Measurements from ENCODE around the gene NUTF2.

NUTF2 gene

GRCh38 chr16:67855789-67856188, 9.1 kb downstream of the NUTF2 start:
- H3K27me3 ChIP-seq (ENCODE audit: control insufficient read depth in 3 of 3, insufficient read depth in 3 of 3, low read depth in 1 of 3, low read length in 3 of 3), result no peaks in the 10 kb centered on the region
- peaks cover 0 to 3% of the 10 kb centered on the region in 2 donors for H3K4me1 ChIP-seq (ENCODE audit: control insufficient read depth in 2 of 2, insufficient read depth in 1 of 2, low read depth in 1 of 2, low read length in 2 of 2)
- H3K9ac ChIP-seq (ENCODE audit: low read depth, low read length, poor library complexity), result no peak overlapping the region
- peaks cover 16% of the 10 kb centered on the region for H3K79me1 ChIP-seq (ENCODE audit: low read depth, low read length)
- peaks cover 5 to 76% of the 10 kb centered on the region in 2 donors for H3K36me3 ChIP-seq (replicated peaks in 1 of 2; ENCODE audit: control insufficient read depth in 2 of 2, insufficient read depth in 2 of 2, low read length in 2 of 2)
- H2BK120ac ChIP-seq (ENCODE audit: low read depth, low read length), result no peak overlapping the region
- H3K4me2 ChIP-seq (ENCODE audit: insufficient read depth, low read length, poor library complexity, severe bottlenecking), result no peak overlapping the region
- no peak for DNase-seq (ENCODE audit: low spot score)
- H3K9me3 ChIP-seq (replicated peaks in 1 of 2; ENCODE audit: control insufficient read depth in 2 of 2, insufficient read depth in 1 of 2, low read depth in 1 of 2, low read length in 2 of 2), result no peaks in the 10 kb centered on the region
- H4K91ac ChIP-seq (ENCODE audit: low read depth, low read length, poor library complexity), result no peak overlapping the region
- H2AFZ ChIP-seq (ENCODE audit: low read length), result no peak overlapping the region
- WGBS, 2 donors (ENCODE audit: extremely low coverage in 2 of 2, insufficient read length in 2 of 2, insufficient replicate concordance in 1 of 2), result no CpG with 5 or more reads among the region's 10 CpGs
- H3K4me3 ChIP-seq (ENCODE audit: low read length in 2 of 2), result no peak overlapping the region
- H3K4ac ChIP-seq (ENCODE audit: low read length), result no peak overlapping the region
- no peak overlapping the region for H2AK5ac ChIP-seq (ENCODE audit: low read depth, low read length)
- H3K27ac ChIP-seq (replicated peaks; ENCODE audit: low read length), result no peak overlapping the region
- H3K14ac ChIP-seq (ENCODE audit: low read length), result no peak overlapping the region
- no peak overlapping the region for H3K18ac ChIP-seq (ENCODE audit: low read length)
- H2BK12ac ChIP-seq (ENCODE audit: low read length), result no peak overlapping the region
- H4K8ac ChIP-seq (ENCODE audit: low read depth, low read length), result no peak overlapping the region
- H2BK15ac ChIP-seq (ENCODE audit: low read length), result no peak overlapping the region
- H3K23ac ChIP-seq (ENCODE audit: low read depth, low read length, poor library complexity), result no peak overlapping the region
- H2BK5ac ChIP-seq (ENCODE audit: low read length), result no peak overlapping the region

DNA sequence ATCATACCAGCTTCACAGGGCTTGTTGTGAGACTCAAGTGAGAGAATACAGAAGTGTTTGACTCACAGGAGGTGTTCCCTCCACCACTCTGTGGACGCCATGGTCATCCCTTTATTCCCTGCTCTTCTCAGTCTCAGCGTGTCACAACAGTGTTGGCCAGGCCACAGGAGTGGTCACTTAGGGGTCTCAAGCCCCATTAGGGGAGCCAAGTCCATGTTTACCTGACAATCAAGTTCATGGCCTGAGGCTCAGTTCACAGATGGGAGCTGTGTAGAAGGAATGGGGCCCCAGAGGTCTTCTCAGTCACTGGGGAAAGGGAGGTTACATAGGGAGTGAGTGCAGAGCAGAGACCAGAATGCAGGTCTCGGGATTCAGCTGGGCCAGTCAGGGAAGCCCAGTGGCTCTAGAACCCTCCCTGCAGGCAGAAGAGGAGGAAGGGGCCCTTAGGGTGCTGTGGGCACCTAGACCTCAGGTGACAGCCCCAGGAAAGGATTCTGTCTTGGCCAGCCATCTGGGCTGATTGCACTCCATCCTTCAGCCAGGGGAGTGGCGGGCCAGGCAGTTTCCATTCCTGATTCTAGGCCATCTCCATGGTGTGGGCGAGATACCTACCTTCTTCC, 10.3 kb downstream of the NUTF2 start:
- Histone ChIP-seq H2BK15ac (ENCODE audit: low read length) (no peak overlapping the region), H3K4me2 (ENCODE audit: insufficient read depth, low read length, poor library complexity, severe bottlenecking) (no peak overlapping the region)
- no CpG with 5 or more reads among the region's 5 CpGs for WGBS, 2 donors (ENCODE audit: extremely low coverage in 2 of 2, insufficient read length in 2 of 2, insufficient replicate concordance in 1 of 2)

DNA sequence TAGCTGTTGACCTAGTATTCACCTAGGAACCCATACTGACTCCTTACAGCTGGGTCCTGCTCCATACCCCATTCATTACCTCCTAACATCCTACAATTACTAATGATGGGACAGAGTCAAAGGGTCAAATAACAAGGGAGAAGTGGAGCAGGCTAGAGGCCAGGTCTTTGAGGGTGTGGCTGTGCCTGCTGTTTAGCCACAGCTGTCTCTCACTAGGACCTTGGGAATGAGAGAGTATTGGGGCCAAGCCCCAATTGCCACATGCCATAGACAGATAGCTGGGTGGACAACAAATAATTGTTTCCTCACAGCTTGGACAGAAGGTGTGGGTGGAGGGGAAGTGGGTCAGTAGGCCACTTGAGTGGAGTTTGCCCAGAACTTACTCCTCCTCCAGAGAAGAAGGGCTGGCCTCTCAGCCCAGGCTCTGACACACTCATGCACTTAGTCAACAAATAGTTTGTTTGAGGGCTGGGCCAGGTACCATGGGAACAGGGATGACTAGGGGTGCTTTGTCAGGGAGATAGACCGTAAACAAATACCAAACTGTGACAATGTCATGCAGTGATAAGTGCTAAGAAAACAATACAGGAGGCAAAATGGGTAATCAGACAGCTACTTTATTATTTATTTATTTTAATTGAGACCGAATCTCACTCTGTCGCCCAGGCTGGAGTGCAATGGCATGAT, 11.0 kb downstream of the NUTF2 start:
- no peaks in the 10 kb centered on the region for H3K27me3 ChIP-seq (ENCODE audit: control insufficient read depth in 3 of 3, insufficient read depth in 3 of 3, low read depth in 1 of 3, low read length in 3 of 3)
- no peak overlapping the region for H2BK120ac ChIP-seq (ENCODE audit: low read depth, low read length)
- no peak overlapping the region for H3K4ac ChIP-seq (ENCODE audit: low read length)
- no peak overlapping the region for H2BK12ac ChIP-seq (ENCODE audit: low read length)
- H3K4me2 ChIP-seq (ENCODE audit: insufficient read depth, low read length, poor library complexity, severe bottlenecking), result no peak overlapping the region
- H3K79me1 ChIP-seq (ENCODE audit: low read depth, low read length), result peaks cover 24% of the 10 kb centered on the region
- no peak overlapping the region for H2BK5ac ChIP-seq (ENCODE audit: low read length)
- no peak overlapping the region for H3K9ac ChIP-seq (ENCODE audit: low read depth, low read length, poor library complexity)
- no CpG with 5 or more reads among the region's 3 CpGs for WGBS, 2 donors (ENCODE audit: extremely low coverage in 2 of 2, insufficient read length in 2 of 2, insufficient replicate concordance in 1 of 2)
- peaks cover 9 to 85% of the 10 kb centered on the region in 2 donors for H3K36me3 ChIP-seq (replicated peaks in 1 of 2; ENCODE audit: control insufficient read depth in 2 of 2, insufficient read depth in 2 of 2, low read length in 2 of 2)
- no peak overlapping the region for H4K8ac ChIP-seq (ENCODE audit: low read depth, low read length)
- no peak overlapping the region for H2AFZ ChIP-seq (ENCODE audit: low read length)
- H3K14ac ChIP-seq (ENCODE audit: low read length), result no peak overlapping the region
- no peak overlapping the region for H2BK15ac ChIP-seq (ENCODE audit: low read length)
- no peak overlapping the region for H3K23ac ChIP-seq (ENCODE audit: low read depth, low read length, poor library complexity)
- no peak overlapping the region for H4K91ac ChIP-seq (ENCODE audit: low read depth, low read length, poor library complexity)
- no peak overlapping the region for H3K18ac ChIP-seq (ENCODE audit: low read length)
- H3K4me3 ChIP-seq (ENCODE audit: low read length in 2 of 2), result no peak overlapping the region
- H3K4me1 ChIP-seq (ENCODE audit: control insufficient read depth in 2 of 2, insufficient read depth in 1 of 2, low read depth in 1 of 2, low read length in 2 of 2), result peaks cover 0 to 3% of the 10 kb centered on the region in 2 donors
- no peak overlapping the region for H2AK5ac ChIP-seq (ENCODE audit: low read depth, low read length)
- no peaks in the 10 kb centered on the region for H3K9me3 ChIP-seq (replicated peaks in 1 of 2; ENCODE audit: control insufficient read depth in 2 of 2, insufficient read depth in 1 of 2, low read depth in 1 of 2, low read length in 2 of 2)
- no peak overlapping the region for H3K27ac ChIP-seq (replicated peaks; ENCODE audit: low read length)
- no peak for DNase-seq (ENCODE audit: low spot score)

More for the DNA sequence above, 10.3 kb downstream of the NUTF2 start:
- Histone ChIP-seq H3K14ac (ENCODE audit: low read length) (no peak overlapping the region), H3K9ac (ENCODE audit: low read depth, low read length, poor library complexity) (no peak overlapping the region), H3K18ac (ENCODE audit: low read length) (no peak overlapping the region), H2AFZ (ENCODE audit: low read length) (no peak overlapping the region), H2BK120ac (ENCODE audit: low read depth, low read length) (no peak overlapping the region), H3K36me3 (replicated peaks in 1 of 2; ENCODE audit: control insufficient read depth in 2 of 2, insufficient read depth in 2 of 2, low read length in 2 of 2) (peaks cover 8 to 82% of the 10 kb centered on the region in 2 donors), H3K27me3 (ENCODE audit: control insufficient read depth in 3 of 3, insufficient read depth in 3 of 3, low read depth in 1 of 3, low read length in 3 of 3) (no peaks in the 10 kb centered on the region), H3K79me1 (ENCODE audit: low read depth, low read length) (peaks cover 23% of the 10 kb centered on the region), H4K91ac (ENCODE audit: low read depth, low read length, poor library complexity) (no peak overlapping the region), H4K8ac (ENCODE audit: low read depth, low read length) (no peak overlapping the region), H2AK5ac (ENCODE audit: low read depth, low read length) (no peak overlapping the region), H3K27ac (replicated peaks; ENCODE audit: low read length) (no peak overlapping the region), H3K4ac (ENCODE audit: low read length) (no peak overlapping the region), H2BK12ac (ENCODE audit: low read length) (no peak overlapping the region), H2BK5ac (ENCODE audit: low read length) (no peak overlapping the region), H3K9me3 (replicated peaks in 1 of 2; ENCODE audit: control insufficient read depth in 2 of 2, insufficient read depth in 1 of 2, low read depth in 1 of 2, low read length in 2 of 2) (no peaks in the 10 kb centered on the region), H3K4me3 (ENCODE audit: low read length in 2 of 2) (no peak overlapping the region), H3K23ac (ENCODE audit: low read depth, low read length, poor library complexity) (no peak overlapping the region), H3K4me1 (ENCODE audit: control insufficient read depth in 2 of 2, insufficient read depth in 1 of 2, low read depth in 1 of 2, low read length in 2 of 2) (peaks cover 0 to 3% of the 10 kb centered on the region in 2 donors)
- DNase-seq (ENCODE audit: low spot score), result no peak

DNA sequence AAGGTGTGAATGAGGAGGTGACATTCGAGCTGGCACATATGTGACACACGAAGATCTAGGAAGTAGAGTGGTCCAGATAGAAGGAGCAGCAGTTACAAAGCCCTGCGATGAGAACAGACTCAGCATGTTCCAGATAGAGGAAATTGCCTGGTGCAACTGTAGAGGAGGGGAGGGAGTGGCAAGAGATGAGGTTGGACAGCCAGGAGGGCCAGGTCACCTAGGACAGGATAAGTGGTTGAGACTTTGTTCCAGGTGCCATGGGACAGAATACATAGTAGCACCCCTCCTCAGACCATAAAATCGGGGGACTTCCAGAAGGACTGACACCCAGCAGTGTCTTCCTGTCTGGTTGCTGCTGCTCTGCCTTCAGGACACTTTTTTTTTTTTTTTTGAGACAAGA, 11.8 kb downstream of the NUTF2 start:
- Histone ChIP-seq H2AFZ (ENCODE audit: low read length) (no peak overlapping the region), H3K9ac (ENCODE audit: low read depth, low read length, poor library complexity) (no peak overlapping the region), H3K79me1 (ENCODE audit: low read depth, low read length) (peaks cover 27% of the 10 kb centered on the region), H3K9me3 (replicated peaks in 1 of 2; ENCODE audit: control insufficient read depth in 2 of 2, insufficient read depth in 1 of 2, low read depth in 1 of 2, low read length in 2 of 2) (no peaks in the 10 kb centered on the region), H3K4me3 (ENCODE audit: low read length in 2 of 2) (no peak overlapping the region), H3K4ac (ENCODE audit: low read length) (no peak overlapping the region), H2BK15ac (ENCODE audit: low read length) (no peak overlapping the region), H4K91ac (ENCODE audit: low read depth, low read length, poor library complexity) (no peak overlapping the region), H3K27ac (replicated peaks; ENCODE audit: low read length) (no peak overlapping the region), H3K27me3 (ENCODE audit: control insufficient read depth in 3 of 3, insufficient read depth in 3 of 3, low read depth in 1 of 3, low read length in 3 of 3) (no peaks in the 10 kb centered on the region), H3K23ac (ENCODE audit: low read depth, low read length, poor library complexity) (no peak overlapping the region), H3K14ac (ENCODE audit: low read length) (no peak overlapping the region), H3K4me2 (ENCODE audit: insufficient read depth, low read length, poor library complexity, severe bottlenecking) (no peak overlapping the region), H2BK120ac (ENCODE audit: low read depth, low read length) (no peak overlapping the region), H3K36me3 (replicated peaks in 1 of 2; ENCODE audit: control insufficient read depth in 2 of 2, insufficient read depth in 2 of 2, low read length in 2 of 2) (peaks cover 11 to 84% of the 10 kb centered on the region in 2 donors), H2AK5ac (ENCODE audit: low read depth, low read length) (no peak overlapping the region), H3K18ac (ENCODE audit: low read length) (no peak overlapping the region), H2BK12ac (ENCODE audit: low read length) (no peak overlapping the region), H2BK5ac (ENCODE audit: low read length) (no peak overlapping the region), H3K4me1 (ENCODE audit: control insufficient read depth in 2 of 2, insufficient read depth in 1 of 2, low read depth in 1 of 2, low read length in 2 of 2) (peaks cover 0 to 5% of the 10 kb centered on the region in 2 donors), H4K8ac (ENCODE audit: low read depth, low read length) (no peak overlapping the region)
- DNase-seq (ENCODE audit: low spot score), result no peak
- no CpG with 5 or more reads among the region's 4 CpGs for WGBS, 2 donors (ENCODE audit: extremely low coverage in 2 of 2, insufficient read length in 2 of 2, insufficient replicate concordance in 1 of 2)

Measured in neuronal stem cell (in vitro differentiated cells).